GM18508 (cell line): Measurements from ENCODE around the gene INPP5F.
"Not testable (repeated sequence)": the region's sequence is repeated elsewhere in the genome, so short reads cannot be mapped to it uniquely, and the experiment has no call there.

Experiments used
- ATAC-seq: cut with Tn5 transposase; IDR thresholded peaks from one replicate; pipeline ENCODE4 v1.9.1; 2021; ENCODE audit warnings: moderate number of reproducible peaks; ENCODE audit not compliant: insufficient read depth, unreplicated experiment

Gene INPP5F

DNA sequence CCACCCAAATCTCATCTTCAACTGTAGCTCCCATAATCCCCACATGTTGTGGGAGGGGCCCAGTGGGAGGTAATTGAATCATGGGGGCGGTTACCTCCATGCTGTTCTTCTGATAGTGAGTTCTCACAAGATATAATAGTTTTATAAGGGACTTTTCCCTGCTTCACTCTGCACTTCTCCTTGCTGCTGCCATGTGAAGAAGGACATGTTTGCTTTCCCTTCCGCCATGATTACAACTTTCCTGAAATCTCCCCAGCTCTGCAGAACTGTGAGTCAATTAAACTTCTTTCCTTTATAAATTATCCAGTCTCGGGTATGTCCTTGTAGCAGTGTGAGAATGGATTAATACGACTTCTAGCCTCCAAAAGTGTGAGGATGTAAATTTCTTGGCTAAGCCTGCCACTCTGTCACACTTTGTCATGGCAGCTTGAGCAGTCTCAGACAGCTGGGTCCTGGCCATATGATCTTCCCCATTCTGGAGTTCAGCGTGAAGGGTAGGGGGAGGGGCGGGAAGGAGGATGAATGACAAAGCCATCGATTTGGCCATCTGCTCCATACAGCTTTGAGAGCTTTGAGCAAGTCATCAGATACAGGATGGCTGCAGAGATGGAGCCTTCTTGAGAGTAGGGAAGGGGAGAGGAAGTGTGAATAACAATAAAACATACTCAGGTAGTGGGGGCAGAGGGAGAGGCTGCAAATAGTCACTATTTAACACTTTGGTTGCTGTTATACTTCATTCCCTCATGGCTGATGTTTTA is 19.1 kb upstream of the INPP5F start:
- ATAC-seq, result no peak

- ATAC-seq, result not testable (repeated sequence)
Observed at GRCh38 chr10:119707331-119707730, 18.5 kb upstream of the INPP5F start.

- ATAC-seq, result not testable (repeated sequence)
Observed at GRCh38 chr10:119710935-119711334, 14.9 kb upstream of the INPP5F start.

- ATAC-seq, result no peak
Observed at GRCh38 chr10:119713744-119714483, 11.9 kb upstream of the INPP5F start.

DNA sequence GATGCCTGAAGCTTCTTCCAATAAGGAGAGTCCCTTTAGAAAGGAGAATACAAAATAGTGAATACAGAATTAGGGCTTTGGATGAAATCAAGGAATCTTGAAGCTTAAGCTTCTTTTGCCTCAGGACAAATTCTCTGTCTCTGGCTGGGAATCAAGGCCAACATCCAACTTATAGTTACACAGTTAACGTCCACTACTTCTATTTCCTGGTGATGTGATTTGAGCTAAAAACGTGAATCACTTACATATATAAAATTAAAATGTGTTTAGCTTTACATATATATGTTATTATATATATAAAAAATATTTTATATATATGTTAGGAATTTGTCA is 11.4 kb upstream of the INPP5F start:
- ATAC-seq, result no peak

- no peak for ATAC-seq
Observed at GRCh38 chr10:119715628-119716505, 10.0 kb upstream of the INPP5F start.

- ATAC-seq, result no peak
Observed at GRCh38 chr10:119723161-119723560, 2.7 kb upstream of the INPP5F start.

- ATAC-seq, result no peak
Observed at GRCh38 chr10:119723624-119724023, 2.2 kb upstream of the INPP5F start.

DNA sequence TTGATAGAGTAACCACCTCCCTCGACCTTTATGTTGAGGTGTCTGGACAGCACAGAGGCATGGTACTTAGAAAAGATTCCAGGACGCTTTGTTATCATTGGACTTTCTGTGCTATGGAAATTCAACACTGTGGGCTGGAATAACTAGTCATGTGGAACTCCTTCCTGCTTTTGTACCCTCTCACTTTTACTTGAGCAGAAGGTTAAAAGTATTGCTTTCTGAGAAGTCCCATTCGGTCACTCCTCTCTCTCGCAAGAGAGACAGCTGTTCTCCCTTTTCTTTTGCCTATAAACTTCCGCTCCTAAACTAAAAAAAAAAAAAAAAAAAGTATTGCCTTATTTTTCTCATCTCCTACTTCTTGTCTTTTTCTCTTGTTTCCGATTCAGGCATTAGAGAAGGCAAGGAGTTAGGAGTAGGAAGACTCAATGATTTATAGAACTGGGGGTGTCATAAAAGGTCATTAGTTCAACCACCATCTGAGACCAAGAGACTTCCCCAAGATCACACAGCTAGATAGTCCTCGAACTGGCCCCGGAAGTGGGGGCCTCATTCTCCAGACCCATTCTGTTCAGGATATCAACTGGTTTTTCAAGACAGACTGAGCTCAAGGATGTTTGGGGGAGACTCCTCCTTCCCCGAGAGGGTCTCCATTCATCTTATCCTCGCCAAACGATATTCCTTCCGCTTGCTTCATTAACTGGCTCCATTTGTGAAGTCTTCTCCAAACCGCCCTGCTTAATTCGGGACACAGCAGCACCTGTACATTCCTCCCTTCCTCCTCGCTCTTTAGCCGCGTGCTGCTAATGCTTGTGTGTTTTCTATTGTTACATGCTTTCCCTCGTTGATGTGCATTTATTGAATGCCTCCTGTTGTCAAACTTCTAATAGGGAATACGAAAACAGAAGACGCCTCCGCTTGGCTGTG is 995 bp upstream of the INPP5F start:
- ATAC-seq, result no peak

DNA sequence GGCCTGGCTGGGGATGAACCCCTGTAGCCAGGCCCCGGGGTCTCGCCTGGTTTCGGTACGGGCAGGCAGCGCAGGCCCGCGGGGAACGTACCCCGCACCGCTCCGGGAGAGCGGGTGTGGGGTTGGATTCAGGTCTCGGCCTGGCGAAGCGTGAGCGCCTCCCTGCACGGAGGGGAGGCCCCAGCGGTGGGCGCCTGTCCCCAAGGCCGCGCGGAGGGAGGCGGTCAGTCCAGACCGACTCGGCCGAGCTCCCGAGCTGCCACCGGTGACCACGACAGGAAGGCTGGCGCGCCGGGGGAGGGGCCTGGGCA is 378 bp upstream of the INPP5F start:
- ATAC-seq, result peak; percentile 28

DNA sequence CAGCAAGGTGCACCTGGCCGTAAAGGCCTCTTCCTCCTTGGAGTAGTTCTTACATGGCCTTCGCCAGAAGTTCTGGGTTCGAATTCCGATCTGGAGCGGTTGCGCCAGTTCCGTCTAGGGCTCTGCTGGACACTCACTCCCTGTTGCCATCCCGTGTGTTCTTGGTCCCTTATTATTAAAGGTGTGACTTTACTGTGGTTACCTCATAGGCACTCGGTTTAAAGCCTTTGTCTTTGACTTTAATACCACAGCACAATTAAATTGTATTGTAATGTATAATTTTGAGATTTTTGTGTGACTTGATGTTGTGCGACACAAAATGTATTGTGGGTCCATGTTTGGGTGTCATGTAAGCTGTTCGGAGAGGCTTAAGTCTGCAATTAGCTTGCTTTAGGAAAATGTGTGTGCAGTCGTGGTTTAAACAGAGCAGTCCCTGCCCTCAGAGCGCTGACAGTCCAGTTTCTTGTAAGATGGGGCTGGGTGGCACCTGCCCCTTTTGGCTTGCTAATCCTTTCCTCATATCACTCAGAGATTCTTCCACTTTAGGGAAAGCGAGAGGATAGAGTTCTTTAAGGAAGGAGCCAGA is 919 bp downstream of the INPP5F start:
- no peak for ATAC-seq

- ATAC-seq, result no peak
Observed at GRCh38 chr10:119728172-119728800, 2.4 kb downstream of the INPP5F start.

DNA sequence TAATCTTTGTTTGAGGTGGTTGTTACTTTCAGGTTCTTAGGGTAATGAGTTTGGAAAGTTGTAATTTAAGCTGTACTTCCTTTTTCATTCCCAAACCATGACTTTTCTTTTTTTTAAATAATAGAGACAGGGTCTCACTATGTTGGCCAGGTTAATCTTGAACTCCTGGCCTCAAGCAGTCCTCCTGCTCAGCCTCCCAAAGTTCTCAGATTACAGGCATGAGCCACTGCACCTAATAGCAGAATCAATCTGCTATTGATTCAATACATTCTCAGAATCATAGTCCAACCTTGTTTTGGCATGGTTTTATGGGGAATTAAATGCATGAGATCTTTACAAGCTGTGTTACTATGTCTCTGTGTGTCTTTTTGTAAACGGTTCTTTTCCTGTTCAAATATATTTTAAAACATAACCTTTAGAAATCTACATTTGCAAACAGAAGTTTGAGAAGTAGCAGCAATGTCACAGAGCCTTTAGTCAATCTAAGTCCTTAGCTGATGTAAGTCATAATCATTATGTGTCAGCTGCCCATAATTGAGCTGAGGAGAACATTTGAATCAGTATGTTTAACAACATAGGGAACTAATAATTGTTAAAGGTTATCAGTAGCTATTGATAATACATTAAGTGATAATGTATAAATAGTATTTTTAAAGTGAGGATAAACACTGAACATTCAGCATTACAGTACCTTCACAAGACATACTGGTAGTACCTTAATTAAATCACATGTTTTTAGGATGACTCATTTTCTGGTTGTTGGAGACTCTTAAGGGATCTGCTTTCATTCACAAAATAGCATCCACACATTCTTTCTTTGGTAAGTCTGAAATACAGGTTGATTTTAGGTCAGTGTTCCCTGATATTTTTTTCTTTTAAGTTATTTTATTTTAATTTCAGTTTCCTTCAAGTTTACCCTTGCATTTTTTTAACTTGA is 8.8 kb downstream of the INPP5F start:
- ATAC-seq, result no peak

DNA sequence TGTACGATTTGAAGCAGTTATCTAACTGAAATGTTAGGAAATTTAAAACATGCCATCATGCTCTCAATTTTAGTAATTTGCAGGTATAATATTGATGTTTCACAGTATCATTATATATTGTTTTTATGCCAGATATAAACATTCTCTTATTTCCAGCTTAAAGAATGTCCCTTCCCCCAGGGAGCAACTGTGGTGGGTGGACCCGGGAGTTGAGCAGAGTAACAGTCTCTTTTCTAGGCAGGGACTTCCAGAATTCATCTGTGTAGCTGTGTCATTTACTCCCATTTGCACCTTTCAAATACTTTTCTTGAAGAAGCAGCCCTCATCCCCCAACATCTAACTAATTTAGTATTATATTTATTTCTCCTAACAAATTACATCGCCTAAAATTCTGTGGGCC is 9.6 kb downstream of the INPP5F start:
- ATAC-seq, result no peak

GRCh38 chr10:119736220-119736619 is 10.4 kb downstream of the INPP5F start:
- no peak for ATAC-seq

DNA sequence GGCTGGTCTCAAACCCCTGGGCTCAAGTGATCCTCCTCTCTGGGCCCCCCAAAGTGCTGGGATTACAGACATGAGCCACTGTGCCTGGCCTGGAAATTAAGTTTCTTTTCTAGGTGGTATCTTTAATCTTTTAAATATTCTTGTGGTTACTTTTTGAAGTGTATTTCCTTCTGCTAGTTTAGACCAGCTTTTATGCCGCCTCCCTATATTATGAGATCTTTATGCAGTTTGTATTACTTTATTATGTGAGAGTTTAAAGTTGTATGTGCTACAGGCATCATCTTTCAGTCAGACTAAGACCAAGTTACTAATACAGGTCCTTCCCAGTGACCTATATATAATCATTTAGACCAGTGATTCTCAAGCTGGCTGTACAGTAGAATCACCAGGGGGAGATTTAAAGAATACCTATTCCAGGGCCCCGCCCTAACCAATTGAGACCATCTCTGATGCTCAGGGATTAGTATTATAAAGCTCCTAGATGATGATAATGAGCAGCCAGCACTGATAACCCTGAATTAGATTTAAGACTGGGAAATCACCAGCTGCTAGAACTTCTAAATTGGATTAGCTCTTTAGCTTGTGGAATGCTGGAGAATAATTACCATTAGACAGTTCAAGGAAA is 11.3 kb downstream of the INPP5F start:
- ATAC-seq, result no peak

- no peak for ATAC-seq
Observed at GRCh38 chr10:119737823-119738222, 12.0 kb downstream of the INPP5F start.

DNA sequence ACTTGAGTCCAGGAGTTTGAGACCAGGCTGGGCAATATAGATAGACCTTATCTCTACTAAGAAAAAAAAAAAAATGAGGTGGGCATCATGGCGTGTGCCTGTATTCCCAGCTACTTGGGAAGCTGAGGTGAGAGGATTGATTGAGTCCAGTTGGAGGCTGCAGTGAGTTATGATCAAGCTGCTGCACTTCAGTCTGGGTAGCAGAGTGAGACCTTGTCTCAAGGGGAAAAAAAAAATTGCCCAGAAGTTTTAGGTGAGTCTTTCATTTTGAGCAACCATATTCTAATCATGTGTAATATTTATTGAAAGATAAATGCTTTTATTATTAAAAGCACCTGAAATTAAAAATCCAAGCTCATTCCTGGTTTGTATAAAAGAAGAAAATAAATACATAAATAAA is 13.1 kb downstream of the INPP5F start:
- ATAC-seq, result no peak
